GM19023 (cell line): ENCODE data around the gene CFHR3.
"Not testable (repeated sequence)": the region's sequence is repeated elsewhere in the genome, so short reads cannot be mapped to it uniquely, and the experiment has no call there.

ENCODE experiments used
- ATAC-seq: cut with Tn5 transposase; IDR thresholded peaks from one replicate; pipeline ENCODE4 v1.9.1; 2021; ENCODE audit warnings: mild to moderate bottlenecking, moderate library complexity; ENCODE audit not compliant: unreplicated experiment

The CFHR3 gene

DNA sequence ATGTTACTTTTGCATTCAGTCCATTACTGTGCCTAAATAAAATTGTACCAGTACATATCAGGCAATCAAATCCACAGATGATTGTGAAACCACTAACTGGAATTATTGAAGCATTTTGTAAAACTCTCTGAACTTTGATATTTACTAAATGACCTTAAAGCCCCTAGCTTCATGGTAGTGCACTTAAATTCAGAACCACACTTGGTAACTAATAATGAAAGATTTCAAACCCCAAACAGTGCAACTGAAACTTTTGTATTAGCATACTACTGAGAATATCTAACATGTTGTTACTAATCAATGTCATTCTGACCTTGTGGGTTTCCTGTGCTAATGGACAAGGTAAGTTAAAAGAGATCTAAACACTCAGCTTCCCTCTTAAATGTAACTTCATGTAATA, at the start of gene CFHR3:
Gene CFHR3, plus strand, starts transcription at position 238 of the 400 bp plus-strand sequence. Its CDS starts 47 bp downstream, at position 285.
- peak; percentile 90 for ATAC-seq

- ATAC-seq: no peak
These were observed 42.1 kb upstream of the CFHR3 start for GRCh38 chr1:196732526-196732925.

GRCh38 chr1:196733091-196733970, 41.3 kb upstream of the CFHR3 start:
- ATAC-seq: no peak

- ATAC-seq: no peak
These were observed 40.6 kb upstream of the CFHR3 start for GRCh38 chr1:196734006-196734405.

DNA sequence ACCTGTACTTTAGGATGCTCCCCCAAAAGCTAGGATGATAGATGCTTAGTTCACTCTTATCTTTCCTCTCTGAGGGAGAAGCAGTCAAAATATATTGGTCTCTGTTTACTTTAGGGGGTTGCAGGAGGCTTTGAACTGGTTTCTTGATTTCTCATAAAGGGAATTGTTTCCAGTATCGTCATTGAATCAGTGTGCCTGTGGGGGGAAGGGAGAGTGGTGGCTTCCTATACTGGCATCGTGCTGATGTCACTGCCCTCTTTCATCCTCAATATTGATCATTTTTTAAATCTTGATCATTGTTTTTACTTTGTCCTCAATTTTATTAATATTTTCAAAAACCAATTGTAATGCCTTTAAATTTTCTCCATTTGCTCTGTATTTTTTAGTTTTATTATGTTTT, 40.2 kb upstream of the CFHR3 start:
- ATAC-seq: no peak

DNA sequence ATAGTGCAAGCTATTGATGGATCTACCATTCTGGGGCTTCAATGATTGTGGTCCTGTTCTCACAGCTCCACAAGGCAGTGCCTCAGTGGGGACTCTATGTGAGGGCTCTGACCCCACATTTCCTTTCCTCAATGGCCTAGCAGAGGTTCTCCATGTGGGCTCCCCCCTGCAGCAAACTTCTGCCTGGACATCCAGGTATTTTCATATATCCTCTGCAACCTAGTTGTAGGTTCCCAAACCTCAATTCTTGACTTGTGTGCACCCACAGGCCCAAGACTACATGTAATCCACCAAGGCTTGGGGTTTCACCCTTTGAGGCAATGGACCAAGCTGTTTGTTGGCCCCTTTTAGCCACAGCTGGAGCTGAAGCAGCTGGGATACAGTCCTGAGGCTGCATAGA, 35.9 kb upstream of the CFHR3 start:
- no peak for ATAC-seq

DNA sequence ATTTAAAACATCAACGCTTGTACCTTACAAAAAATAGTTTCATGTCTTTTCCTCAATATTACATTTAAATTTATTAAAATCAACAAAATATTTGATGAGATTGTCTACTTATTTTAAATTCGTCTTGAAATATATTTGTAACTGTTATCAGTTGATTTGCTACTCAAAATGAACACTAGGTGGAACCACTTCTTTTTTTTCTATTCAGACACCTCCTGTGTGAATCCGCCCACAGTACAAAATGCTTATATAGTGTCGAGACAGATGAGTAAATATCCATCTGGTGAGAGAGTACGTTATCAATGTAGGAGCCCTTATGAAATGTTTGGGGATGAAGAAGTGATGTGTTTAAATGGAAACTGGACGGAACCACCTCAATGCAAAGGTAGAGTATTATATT, 31.4 kb upstream of the CFHR3 start:
- ATAC-seq: peak; percentile 80

DNA sequence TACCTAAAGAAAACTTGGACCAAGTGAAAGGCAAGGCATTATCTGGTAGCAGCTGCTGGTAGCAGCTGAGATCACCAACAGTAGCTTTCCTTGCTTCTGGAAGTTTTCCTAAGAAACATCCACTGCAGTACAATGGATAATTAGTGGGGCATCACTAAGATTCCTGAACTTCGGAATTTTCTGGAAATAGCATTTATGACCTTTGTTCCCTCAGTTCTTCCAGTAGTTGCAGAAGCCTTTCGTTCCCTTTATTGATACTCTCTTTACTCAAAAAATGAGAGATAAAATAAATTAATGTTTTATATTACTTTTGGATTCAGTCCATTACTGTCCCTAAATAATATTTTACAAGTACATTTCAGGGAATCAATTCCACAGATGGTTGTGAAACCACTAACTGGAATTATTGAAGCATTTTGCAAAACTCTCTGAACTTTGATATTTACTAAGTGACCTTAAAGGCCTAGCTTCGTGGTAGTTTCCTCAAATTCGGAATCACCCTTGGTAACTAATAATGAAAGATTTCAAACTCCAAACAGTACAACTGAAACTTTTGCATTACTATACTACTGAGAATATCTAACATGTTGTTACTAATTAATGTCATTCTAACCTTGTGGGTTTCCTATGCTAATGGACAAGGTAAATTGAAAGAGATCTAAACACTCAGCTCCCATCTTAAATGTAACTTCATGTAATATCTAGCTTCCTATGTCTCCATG, 9.5 kb upstream of the CFHR3 start:
- ATAC-seq: not testable (repeated sequence)

GRCh38 chr1:196769823-196770222, 4.8 kb upstream of the CFHR3 start:
- not testable (repeated sequence) for ATAC-seq

DNA sequence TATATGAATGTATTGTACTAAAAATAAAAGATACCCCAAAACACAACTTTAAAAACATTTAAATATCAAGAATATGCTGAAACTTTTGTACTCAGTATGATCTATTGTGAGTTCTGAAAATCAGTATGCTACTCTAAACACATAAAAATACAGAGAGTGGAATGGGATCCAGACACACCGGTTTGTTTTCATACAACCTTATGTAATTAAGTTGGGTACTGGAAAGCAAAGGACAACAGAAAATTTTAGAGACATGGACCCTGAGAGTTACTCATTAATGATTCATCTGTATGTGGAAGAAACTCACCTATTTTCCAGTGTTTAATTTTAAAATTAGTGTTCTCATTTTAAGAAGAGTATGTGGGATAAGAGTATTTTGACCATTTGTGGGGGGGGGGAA, 927 bp upstream of the CFHR3 start:
- ATAC-seq: no peak

DNA sequence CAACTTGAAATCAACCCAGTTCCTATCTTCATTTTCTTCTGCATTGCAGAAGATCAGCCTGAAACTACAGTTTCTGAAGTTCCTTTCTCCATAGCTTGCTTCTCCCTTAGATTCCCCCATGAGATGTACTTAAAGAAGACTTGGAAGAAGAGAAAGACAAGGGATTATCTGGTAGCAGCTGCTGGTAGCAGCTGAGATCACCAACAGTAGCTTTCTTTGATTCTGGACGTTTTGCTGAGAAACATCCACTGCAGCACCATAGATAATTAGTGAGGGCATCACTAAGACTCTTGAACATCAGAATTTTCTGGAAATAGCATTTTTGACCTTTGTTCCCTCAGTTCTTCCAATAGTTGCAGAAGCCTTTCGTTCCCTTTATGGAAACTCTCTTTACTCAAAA, 465 bp upstream of the CFHR3 start:
- no peak for ATAC-seq

- ATAC-seq: no peak
These were observed 3.0 kb downstream of the CFHR3 start for GRCh38 chr1:196777603-196778002.

- ATAC-seq: no peak
These were observed 4.5 kb downstream of the CFHR3 start for GRCh38 chr1:196779093-196779492.

DNA sequence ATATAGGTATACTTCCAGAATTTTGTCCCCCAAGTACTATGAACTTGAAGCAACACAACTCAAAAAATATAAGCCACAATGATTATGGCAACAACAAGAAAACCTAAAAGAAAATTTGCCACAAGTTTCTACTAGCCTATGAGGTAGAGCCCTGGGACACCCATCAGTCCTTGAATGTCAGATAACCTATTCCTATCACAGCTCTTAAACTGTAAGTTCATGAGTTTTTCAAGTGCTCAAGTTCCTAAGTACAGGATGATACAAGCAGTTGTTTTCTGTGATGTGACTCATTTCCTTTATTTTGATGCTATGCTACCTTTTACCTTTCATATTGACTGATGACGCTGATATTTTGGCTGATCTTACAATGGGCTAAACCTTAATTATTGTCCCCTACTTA, 16.6 kb downstream of the CFHR3 start:
- ATAC-seq: not testable (repeated sequence)

GRCh38 chr1:196794103-196794502, 19.5 kb downstream of the CFHR3 start:
- not testable (repeated sequence) for ATAC-seq

DNA sequence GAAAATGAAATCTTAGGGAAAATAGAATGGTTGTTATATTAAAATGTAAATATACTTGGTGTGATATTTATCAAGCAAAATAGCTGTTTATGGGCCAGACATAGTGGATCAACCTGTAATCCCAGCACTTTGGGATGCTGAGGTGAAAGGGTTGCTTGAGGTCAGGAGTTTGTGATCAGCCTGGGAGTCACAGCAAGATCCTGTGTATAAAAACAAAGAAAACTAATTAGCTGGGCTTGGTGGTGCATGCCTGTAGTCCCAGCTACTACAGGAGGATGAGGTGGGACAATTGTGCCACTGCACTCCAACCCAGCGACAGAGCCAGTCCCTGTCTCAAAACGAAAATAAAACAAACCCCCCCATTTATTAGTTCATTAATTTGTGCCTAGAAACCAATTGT, 23.3 kb downstream of the CFHR3 start:
- ATAC-seq: no peak

DNA sequence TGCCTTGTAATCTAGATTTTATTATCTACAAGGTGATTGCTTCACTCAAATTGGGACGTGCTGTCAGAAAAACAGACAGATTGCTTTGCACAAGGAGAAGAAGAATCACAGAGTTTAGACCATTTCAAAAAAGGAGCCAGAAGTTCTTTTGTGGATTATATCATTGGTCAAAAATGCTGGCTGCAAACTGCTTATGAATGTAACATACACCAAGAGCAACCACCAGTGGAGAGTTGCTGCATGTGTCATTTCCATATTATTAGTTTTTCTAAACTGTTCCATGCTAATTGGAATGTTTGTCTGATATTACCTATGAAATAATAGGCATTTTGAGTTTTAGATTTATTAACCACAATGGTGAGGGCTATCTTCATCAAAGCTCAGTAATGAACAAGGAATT, 27.3 kb downstream of the CFHR3 start:
- not testable (repeated sequence) for ATAC-seq

GRCh38 chr1:196808529-196809235, 34.0 kb downstream of the CFHR3 start:
- ATAC-seq: no peak

DNA sequence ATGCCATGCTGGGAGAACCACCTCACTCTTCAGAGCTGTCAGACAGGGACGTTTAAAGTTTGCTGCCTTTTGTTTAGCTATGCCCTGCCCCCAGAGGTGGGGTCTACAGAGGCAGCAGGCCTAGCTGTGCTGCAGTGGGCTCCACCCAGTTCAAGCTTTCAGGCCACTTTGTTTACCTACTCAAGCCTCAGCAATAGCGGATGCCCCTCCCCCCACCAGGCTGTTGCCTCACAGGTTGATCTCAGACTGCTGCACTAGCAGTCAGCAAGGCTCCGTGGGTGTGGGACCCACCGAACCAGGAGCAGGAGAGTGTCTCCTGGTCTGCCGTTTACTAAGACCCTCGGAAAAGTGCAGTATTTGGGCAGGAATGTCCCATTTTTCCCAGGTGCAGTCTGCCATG, 42.8 kb downstream of the CFHR3 start:
- ATAC-seq: not testable (repeated sequence)

DNA sequence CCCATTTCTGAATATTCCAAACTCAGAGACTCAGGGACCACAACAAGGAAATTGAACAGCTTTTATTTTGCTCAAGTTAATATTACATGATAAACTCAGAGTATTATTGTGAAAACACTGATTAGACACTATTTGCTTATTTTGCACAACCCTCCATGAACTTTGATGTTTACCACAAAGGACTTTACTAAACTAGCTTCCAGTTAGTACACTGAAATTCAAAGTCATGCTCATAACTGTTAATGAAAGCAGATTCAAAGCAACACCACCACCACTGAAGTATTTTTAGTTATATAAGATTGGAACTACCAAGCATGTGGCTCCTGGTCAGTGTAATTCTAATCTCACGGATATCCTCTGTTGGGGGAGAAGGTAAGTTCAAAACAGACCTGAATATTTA, 44.9 kb downstream of the CFHR3 start, which contains the start of gene CFHR1:
Gene CFHR1, plus strand, starts transcription at position 201 of the 400 bp plus-strand sequence. Its CDS starts 114 bp downstream, at position 315.
- not testable (repeated sequence) for ATAC-seq

- ATAC-seq: not testable (repeated sequence)
These were observed 53.2 kb downstream of the CFHR3 start for GRCh38 chr1:196827860-196828259.
